GM10266 (cell line): ENCODE results near the gene PLN.

ENCODE experiments used
- DNase-seq: peaks from one replicate; pipeline ENCODE4 v3.0.0; 2012; ENCODE audit errors: extremely low spot score
- TF ChIP-seq, protein P1 (sequence below): IDR thresholded peaks from 2 replicates; pipeline ENCODE4 v1.5.1; 2012; ENCODE audit warnings: mild to moderate bottlenecking, low read depth; ENCODE audit not compliant: control insufficient read depth, insufficient read depth; ENCODE audit errors: missing control alignments

The PLN gene

DNA sequence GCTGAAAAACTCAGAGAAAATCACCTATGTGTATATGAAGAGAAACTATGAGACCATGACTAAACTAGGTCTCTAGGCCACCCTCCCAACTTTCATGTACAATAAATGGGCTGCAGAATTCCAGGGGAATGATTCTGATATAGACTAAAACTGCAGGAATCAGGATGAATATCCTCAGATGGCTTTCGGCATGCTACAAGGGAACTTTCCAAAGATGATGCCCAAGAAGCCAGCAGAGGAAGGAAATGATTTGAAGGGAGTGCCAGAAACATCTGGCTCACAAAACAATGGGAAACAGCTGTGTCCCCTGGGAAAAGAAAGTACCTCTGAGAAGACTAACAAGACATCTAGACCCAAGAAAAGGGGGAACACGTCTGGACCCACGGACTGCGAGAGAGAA is 41.1 kb downstream of the PLN start:
- no peak for DNase-seq
- TF ChIP-seq, protein P1, sequence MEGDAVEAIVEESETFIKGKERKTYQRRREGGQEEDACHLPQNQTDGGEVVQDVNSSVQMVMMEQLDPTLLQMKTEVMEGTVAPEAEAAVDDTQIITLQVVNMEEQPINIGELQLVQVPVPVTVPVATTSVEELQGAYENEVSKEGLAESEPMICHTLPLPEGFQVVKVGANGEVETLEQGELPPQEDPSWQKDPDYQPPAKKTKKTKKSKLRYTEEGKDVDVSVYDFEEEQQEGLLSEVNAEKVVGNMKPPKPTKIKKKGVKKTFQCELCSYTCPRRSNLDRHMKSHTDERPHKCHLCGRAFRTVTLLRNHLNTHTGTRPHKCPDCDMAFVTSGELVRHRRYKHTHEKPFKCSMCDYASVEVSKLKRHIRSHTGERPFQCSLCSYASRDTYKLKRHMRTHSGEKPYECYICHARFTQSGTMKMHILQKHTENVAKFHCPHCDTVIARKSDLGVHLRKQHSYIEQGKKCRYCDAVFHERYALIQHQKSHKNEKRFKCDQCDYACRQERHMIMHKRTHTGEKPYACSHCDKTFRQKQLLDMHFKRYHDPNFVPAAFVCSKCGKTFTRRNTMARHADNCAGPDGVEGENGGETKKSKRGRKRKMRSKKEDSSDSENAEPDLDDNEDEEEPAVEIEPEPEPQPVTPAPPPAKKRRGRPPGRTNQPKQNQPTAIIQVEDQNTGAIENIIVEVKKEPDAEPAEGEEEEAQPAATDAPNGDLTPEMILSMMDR: no peak

DNA sequence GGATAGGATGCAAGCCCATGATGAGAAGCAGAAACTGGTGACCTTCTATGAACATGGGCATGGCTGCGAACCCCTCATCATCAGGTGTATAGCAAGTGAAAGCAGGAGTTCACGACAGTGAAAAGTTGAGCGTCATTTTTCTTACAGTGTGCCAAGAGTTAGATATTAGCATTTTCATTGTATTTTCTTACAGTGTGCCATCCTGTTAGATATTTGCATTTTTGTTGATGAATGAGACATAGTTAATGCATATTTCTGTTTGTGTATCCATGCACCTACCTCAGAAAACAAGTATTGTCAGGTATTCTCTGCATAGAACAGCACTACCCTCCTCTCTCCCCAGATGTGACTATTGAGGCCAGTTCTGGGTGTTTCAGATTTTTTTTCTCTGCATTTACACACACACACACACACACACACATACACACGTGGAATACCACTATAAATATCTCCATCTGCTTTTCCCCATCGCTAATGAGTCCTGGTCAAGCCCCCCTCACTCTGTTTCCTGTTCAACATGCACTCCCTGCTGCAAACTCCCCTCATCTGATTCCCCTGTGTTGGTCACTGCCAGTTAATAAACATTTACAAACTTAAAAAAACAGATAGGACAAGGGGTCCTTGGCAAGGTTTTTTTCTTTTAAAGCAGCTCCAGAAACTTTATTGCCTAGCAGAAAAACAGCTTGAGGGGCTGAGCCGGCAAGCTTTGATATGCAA is 41.7 kb downstream of the PLN start:
- no peak for DNase-seq
- TF ChIP-seq, protein P1: no peak

DNA sequence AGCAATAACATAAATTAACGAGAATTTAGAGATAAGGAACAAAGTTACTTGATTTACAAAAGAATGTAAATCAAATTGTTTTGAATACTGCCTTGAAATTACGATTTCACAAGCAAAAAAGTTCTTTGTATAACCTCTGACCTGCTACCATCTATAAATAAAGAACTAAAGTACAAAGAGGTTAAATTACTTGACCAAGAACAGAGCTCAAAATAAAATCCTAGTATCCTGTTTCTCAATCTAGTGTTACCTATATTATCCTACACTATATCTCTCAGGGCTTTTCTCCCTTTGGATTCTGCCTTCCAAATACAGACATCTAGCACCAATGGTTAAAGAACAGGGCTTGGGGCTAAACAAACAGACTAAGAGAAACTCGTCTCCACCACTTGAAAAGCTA is 43.8 kb downstream of the PLN start:
- TF ChIP-seq, protein P1: no peak
- no peak for DNase-seq

DNA sequence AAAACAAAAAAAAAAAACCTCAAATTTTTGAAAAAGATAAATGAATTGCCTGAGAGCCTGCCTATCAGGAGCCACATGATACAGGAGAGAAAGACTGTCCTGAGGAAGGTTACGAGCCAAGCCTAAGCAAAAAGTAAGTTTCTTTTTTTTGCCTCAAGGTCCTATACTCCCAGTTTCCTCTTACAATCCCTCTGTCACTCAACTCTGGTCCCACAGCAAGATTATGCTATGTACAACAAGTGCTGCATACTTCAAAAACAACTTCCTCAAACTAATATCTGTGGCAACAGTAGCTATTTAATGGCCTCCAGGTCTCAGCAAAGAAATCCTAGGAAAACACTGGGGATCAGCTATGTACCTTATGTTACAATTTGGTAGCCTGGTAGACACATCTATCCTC is 46.8 kb downstream of the PLN start:
- no peak for DNase-seq

DNA sequence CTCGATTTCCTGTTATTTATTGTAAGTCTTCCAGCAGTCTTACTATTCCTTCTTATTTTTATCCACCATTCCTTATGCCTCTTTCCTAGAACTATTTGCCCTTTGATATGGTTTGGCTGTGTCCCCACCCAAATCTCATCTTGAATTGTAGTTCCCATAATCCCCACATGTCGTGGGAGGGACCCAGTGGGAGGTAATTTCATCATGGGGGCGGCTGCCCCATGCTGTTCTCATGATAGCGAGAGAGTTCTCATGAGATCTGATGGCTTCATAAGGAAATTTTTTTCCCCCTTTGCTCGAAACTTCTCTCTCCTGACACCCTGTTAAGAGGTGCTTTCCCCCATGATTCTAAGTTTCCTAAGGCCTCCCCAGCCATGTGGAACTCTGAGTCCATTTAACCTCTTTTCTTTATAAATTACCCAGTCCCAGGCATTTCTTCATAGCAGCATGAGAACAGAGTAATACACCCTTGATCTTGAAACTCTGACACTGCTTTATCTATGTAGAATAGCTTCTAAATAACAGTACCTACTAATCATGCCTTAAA is 48.8 kb downstream of the PLN start:
- TF ChIP-seq, protein P1: no peak
- DNase-seq: no peak

More for the DNA sequence above, 46.8 kb downstream of the PLN start:
- TF ChIP-seq, protein P1: no peak

DNA sequence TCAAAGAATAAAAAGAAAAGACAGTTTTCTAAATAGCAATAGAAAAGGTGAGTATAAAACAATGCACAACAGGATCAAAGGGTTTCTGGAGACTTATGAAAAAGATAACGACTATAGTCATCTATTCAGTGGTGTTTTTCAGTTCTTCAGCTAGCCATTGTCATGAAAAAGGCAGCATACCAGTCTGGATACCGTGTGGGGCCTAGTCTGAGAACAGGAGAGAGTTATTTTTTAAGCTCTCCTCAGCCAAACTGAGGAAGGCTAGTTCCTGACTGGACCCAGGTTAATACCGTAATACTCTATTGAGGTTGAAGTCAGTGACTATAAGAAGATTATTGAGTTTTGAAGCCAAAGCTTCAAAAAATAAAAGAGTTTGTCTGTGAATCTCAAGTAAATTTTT is 49.5 kb downstream of the PLN start:
- DNase-seq: no peak
- TF ChIP-seq, protein P1: no peak

DNA sequence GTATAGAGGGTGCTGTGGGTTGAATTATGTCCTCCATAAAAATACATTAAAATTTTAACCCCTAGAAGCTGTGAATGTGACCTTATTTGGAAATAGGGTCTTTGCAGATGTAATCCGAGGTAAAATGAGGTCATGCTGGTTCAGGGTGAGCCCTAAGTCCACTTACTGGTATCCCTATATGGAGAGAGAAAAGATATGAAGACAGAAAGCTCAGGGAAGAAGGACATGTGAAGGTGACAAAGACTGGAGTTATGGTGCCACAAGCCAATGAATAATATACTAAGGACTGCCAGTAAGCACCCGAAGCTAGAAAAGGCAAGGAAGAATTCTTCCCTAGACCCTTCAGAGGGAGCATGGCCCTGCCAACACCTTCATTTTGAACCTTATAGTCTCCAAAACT is 50.2 kb downstream of the PLN start:
- TF ChIP-seq, protein P1: no peak

More for the DNA sequence above, 50.2 kb downstream of the PLN start:
- DNase-seq: no peak
